IMR-90 (cell line): ENCODE measurements around the gene TIPRL. TPM values are rescaled to one million over a fixed set of nuclear protein-coding genes. Genes with fewer than 3 reads are reported as not detected.

Experiments used
- NFE2L2 ChIP-seq: fragments of 150-350 bp; IDR thresholded peaks from 2 replicates; pipeline ENCODE4 v1.6.1; 2016; ENCODE audit warnings: low read depth, mild to moderate bottlenecking, low read length
- POLR2A ChIP-seq: IDR thresholded peaks from 2 replicates; pipeline ENCODE4 v1.6.1; 2012; ENCODE audit warnings: mild to moderate bottlenecking, low read depth, low read length
- polyA plus RNA-seq, 3 experiments: library from polyadenylated mRNA; depleted of rRNA; stranded (reverse); fragments of >200 nt; gene quantifications; 2 replicates each; pipeline ENCODE4 v1.2.3, GENCODE V29; 2012; ENCODE audit warnings: low replicate concordance in 1 of 3
- total RNA-seq: library from RNA; depleted of rRNA; stranded (reverse); fragments of >200 nt; gene quantifications from 2 replicates; pipeline ENCODE4 v1.2.3, GENCODE V29; 2012
- TF ChIP-seq, protein P1 (sequence below): conservative IDR thresholded peaks from 2 replicates; pipeline ENCODE4 v1.5.1; 2012; ENCODE audit warnings: mild to moderate bottlenecking, low read depth, low read length, improper control_type of control experiment
- TF ChIP-seq, protein P2 (sequence below): fragments of 150-350 bp; IDR thresholded peaks from 2 replicates; pipeline ENCODE4 v1.6.1; 2016; ENCODE audit warnings: low read depth, mild to moderate bottlenecking, low read length, moderate library complexity, borderline replicate concordance

TIPRL gene
- total and polyA plus RNA-seq, 2 of the 4 experiments (the other 2 are of a cell fraction), result 15.4 to 23.8 TPM

DNA sequence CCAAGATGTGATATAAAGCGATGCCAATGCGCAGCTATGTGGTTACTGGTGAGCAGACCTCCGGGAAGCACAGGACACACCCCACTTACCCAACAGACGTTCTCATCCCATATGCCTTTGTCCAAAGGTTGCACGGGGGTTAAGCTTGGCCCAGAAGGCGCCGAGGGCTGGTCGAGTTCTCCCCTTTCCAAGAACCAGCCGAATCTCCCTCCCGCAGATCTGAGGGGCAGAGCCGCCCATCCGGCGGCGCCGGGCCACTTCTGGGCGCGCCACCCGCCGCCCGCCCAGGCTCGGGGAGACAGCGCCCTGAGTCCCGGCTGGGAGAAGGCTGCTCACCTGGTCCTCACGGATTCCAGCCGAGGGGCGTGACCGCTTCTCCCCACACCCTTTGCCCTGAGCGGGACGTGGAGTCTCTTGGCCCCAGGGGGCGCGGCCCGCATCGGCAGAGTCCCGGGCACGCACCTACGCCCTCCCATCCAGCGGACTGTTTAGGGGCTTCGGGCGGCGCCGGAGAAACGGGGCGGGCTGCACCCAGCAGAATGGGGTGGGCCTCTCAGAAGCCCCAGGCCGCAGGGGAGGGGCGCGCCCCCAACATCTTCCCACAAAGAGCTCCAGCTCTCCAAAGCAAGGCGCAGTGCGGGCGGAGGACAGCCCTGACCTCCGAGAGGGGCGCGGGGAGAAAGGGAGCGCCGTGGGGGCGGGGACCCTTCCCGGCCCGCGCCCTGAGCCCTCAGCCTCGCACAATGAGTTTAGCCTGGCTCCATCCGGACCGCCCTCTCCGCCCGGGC is 42.6 kb upstream of the TIPRL start (continued):
- TF ChIP-seq, protein P1, sequence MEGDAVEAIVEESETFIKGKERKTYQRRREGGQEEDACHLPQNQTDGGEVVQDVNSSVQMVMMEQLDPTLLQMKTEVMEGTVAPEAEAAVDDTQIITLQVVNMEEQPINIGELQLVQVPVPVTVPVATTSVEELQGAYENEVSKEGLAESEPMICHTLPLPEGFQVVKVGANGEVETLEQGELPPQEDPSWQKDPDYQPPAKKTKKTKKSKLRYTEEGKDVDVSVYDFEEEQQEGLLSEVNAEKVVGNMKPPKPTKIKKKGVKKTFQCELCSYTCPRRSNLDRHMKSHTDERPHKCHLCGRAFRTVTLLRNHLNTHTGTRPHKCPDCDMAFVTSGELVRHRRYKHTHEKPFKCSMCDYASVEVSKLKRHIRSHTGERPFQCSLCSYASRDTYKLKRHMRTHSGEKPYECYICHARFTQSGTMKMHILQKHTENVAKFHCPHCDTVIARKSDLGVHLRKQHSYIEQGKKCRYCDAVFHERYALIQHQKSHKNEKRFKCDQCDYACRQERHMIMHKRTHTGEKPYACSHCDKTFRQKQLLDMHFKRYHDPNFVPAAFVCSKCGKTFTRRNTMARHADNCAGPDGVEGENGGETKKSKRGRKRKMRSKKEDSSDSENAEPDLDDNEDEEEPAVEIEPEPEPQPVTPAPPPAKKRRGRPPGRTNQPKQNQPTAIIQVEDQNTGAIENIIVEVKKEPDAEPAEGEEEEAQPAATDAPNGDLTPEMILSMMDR, result no peak
- TF ChIP-seq, protein P2, sequence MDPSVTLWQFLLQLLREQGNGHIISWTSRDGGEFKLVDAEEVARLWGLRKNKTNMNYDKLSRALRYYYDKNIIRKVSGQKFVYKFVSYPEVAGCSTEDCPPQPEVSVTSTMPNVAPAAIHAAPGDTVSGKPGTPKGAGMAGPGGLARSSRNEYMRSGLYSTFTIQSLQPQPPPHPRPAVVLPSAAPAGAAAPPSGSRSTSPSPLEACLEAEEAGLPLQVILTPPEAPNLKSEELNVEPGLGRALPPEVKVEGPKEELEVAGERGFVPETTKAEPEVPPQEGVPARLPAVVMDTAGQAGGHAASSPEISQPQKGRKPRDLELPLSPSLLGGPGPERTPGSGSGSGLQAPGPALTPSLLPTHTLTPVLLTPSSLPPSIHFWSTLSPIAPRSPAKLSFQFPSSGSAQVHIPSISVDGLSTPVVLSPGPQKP, result no peak
- TF ChIP-seq POLR2A (no peak), NFE2L2 (no peak)
